Cardiac fibroblast (primary cell): Measurements from ENCODE around the gene SP3.
A peak's percentile ranks its signal among the peaks of the same experiment; 100 is the strongest.

Source experiments
- DNase-seq, 2 donors: peaks; one replicate each; pipeline versions ENCODE4 v3.0.0 to v3.0.0-alpha.2; 2010; ENCODE audit warnings: low read depth in 2 of 2
- H3K4me3 ChIP-seq, 2 donors: replicated peaks in 1 of 2; 1 replicate in 1 of 2; 2 replicates in 1 of 2; pipeline ENCODE4 v1.5.1; 2011; ENCODE audit warnings: low read depth in 2 of 2, low read length in 2 of 2, mild to moderate bottlenecking in 2 of 2, moderate library complexity in 1 of 2
- TF ChIP-seq, protein P1 (sequence below): IDR thresholded peaks from one replicate; pipeline ENCODE4 v1.5.1; 2011; ENCODE audit warnings: low read depth, mild to moderate bottlenecking, low read length, inconsistent platforms

The SP3 gene

DNA sequence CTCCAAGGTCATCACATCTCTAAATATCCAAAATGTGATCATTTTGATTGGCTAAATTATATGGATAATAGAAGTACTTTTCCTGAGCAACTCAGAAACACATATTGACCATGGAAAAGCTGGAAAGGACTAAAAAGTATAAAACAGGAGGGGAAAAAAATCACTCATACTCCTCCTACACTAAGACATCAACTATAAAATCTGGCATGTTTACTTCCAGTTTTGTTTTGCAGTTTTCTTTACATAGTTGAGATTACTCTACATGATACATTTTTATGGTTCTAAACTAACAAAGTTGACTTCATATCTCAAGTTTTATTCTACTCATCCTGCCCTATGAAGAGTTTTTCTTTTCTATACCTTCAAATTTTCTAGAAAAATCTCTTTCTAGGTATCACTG is 46.0 kb upstream of the SP3 start:
- DNase-seq = no peak
- H3K4me3 ChIP-seq = no peak overlapping the region

DNA sequence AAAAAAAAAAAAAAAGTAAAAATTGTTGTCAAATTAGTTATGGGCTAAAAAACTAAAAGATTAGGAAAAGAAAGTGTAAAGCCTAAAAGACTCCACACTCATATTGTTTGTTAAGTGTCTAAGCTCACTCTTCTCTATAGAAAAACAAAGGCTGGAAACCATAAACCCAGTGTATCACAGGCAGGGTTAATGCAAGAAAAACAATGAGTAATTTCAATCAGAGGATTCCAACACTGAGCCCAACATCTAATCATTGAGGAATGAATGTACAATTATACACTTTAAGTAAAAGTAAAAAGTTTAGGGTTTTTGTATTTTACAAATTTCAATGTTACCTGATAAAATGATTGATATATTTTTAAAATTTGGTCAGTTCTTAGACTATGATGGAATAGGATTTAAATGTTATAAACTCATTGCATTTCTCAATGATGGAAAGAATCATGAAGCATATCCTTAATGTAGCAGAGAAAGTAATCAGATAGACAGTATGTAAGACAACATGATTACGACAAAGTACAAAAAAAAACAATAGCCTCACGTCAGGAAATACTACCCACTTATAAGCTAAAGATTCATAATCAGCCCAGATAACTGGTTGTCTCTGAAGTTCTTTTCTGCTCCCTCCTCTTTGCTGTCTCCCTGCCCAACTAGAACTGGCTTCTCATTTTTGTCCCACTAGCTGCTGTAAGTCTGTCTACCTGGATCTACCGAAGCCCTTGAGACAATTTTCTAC is 44.5 kb upstream of the SP3 start:
- TF ChIP-seq, protein P1, sequence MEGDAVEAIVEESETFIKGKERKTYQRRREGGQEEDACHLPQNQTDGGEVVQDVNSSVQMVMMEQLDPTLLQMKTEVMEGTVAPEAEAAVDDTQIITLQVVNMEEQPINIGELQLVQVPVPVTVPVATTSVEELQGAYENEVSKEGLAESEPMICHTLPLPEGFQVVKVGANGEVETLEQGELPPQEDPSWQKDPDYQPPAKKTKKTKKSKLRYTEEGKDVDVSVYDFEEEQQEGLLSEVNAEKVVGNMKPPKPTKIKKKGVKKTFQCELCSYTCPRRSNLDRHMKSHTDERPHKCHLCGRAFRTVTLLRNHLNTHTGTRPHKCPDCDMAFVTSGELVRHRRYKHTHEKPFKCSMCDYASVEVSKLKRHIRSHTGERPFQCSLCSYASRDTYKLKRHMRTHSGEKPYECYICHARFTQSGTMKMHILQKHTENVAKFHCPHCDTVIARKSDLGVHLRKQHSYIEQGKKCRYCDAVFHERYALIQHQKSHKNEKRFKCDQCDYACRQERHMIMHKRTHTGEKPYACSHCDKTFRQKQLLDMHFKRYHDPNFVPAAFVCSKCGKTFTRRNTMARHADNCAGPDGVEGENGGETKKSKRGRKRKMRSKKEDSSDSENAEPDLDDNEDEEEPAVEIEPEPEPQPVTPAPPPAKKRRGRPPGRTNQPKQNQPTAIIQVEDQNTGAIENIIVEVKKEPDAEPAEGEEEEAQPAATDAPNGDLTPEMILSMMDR = no peak
- DNase-seq = peak; percentile 44 to 73

More for the DNA sequence above, 46.0 kb upstream of the SP3 start:
- TF ChIP-seq, protein P1 = no peak

DNA sequence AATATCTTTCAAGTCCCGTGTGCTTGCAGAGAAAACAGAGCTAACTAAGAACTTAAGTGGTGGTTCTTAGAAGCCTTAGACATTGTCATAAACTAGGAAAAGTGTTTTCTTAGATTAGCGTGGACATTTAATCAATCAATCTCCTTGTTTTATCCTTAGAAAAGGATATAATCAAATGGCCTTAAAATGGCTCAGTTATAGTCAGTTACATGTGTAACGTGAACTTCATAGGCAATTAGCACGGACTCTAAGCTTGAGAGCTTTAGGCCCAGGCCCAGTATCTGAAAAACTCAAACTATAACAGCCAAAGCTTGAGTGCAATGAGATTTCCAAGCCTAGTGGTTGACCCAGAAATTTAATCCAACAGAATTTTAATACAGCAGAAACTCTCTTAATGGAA is 43.5 kb upstream of the SP3 start:
- TF ChIP-seq, protein P1 = no peak
- DNase-seq = no peak
- no peak overlapping the region for H3K4me3 ChIP-seq

More for the DNA sequence above, 44.5 kb upstream of the SP3 start:
- no peak overlapping the region for H3K4me3 ChIP-seq

- TF ChIP-seq, protein P1 = no peak
- no peak for DNase-seq
Observed at GRCh38 chr2:174007010-174007409, 41.8 kb upstream of the SP3 start.

GRCh38 chr2:174005801-174006419 is 40.7 kb upstream of the SP3 start:
- no peak for DNase-seq
- H3K4me3 ChIP-seq = no peak overlapping the region

More at GRCh38 chr2:174007010-174007409, 41.8 kb upstream of the SP3 start:
- H3K4me3 ChIP-seq = no peak overlapping the region

GRCh38 chr2:174004905-174005605 is 39.9 kb upstream of the SP3 start:
- peak; percentile 85 for DNase-seq
- H3K4me3 ChIP-seq = no peak overlapping the region
- TF ChIP-seq, protein P1 = no peak

More at GRCh38 chr2:174005801-174006419, 40.7 kb upstream of the SP3 start:
- TF ChIP-seq, protein P1 = no peak
